HG03139 (cell line): ENCODE measurements around the gene PPP2CA.

Experiments
- ATAC-seq: cut with Tn5 transposase; IDR thresholded peaks from one replicate; pipeline ENCODE4 v1.9.1; 2021; ENCODE audit not compliant: unreplicated experiment

PPP2CA gene

GRCh38 chr5:134149571-134150303 is 76.1 kb downstream of the PPP2CA start:
- no peak for ATAC-seq

DNA sequence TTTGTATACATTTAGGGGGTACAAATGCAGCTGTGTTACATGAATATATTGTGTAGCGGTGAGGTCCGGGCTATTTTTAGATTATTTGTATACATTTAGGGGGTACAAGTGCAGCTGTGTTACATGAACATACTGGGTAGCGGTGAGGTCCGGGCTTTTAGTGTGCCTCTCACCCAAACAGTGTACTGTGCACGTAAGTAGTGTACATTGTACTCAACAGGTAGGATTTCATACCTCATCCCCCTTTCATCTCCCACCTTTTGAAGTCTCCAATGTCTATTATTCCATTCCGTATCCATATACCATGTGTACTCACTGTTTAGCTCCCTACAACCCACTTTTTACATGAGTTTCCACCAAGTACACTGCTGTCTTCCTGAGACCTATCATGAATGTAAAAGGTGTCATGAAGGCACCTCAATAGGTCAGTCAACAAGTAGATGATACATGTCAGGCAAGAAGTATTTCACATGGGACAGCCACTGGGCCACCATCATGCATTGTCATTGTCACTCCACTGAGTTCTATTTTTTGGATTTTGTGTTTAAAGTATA is 76.8 kb downstream of the PPP2CA start:
- ATAC-seq: no peak

DNA sequence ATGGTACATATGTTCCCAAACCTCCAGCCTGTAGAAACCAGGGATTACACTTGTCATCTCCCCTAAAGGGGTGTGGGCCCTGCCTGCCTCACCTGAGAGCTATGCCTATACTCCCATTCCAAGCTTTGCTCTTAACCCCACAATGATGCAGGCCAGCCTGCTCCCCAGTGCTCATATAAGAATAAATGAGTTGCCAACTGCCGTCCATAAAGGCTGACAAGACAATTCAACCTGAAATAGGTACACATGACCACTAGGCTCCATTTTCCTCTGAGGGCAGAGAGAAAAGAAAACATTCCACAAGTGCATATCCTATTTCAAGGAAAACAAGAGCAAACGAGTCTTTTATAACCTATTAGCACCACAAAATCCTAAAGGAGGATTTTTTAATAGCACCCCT is 77.6 kb downstream of the PPP2CA start:
- ATAC-seq: no peak

- no peak for ATAC-seq
Measured at GRCh38 chr5:134146651-134147518, 79.0 kb downstream of the PPP2CA start.

DNA sequence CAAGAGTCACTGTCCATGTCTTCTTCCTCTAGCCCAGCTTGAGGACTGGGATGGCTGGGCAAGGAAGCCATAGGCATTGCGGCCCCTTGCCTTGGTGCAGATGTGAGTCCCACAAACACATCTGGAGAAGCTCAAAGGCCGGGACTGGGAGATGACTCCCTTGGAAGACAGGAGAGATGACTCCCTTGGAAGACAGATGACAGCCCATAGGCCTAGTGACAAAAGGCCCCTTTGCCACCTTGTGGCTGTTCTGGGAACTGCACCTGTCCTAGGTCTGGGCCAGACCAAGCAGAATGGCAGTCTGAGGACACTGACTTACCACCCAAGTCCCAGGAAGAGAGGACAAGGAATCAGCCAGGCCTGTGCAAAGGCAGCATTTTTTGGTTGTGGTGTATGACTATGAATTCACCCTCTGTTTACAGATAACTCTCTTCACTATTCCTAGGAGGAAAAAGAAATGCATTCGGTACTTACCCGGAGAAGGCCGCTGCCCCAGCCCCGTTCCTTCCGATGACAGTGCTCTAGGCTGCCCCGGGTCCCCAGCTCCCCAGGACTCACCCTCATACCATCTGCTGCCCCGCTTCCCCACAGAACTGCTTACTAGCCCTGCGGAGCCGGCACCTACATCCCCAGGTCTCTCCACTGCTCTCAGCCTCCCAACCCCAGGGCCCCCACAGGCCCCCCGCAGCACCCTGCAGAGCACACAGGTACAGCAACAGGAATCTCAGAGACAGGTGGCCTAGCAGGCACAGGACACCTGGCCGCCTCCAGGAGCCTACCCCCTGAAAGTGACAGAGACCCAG is 79.9 kb downstream of the PPP2CA start:
- ATAC-seq: peak; percentile 68

- ATAC-seq: no peak
Measured at GRCh38 chr5:134145041-134145757, 80.7 kb downstream of the PPP2CA start.
